Glutamatergic neuron (in vitro differentiated cells): ENCODE measurements around the gene PSMB2. TPM values are rescaled to one million over a fixed set of nuclear protein-coding genes. Genes with fewer than 3 reads are reported as not detected.
A peak's percentile ranks its signal among the peaks of the same experiment; 100 is the strongest.

Experiments
- DNase-seq: peaks from one replicate; pipeline ENCODE4 v3.0.0; 2022
- H3K27ac Mint-ChIP-seq: one replicate; pipeline ENCODE4 v1.8.0; 2020; ENCODE audit warnings: mild to moderate bottlenecking, mixed read lengths, inconsistent platforms; ENCODE audit not compliant: unreplicated experiment
- H3K27me3 Mint-ChIP-seq: one replicate; pipeline ENCODE4 v1.8.0; 2020; ENCODE audit warnings: mild to moderate bottlenecking, moderate library complexity, mixed read lengths, inconsistent platforms; ENCODE audit not compliant: unreplicated experiment
- H3K36me3 Mint-ChIP-seq: one replicate; pipeline ENCODE4 v1.8.0; 2020; ENCODE audit warnings: mild to moderate bottlenecking, mixed read lengths, inconsistent platforms; ENCODE audit not compliant: unreplicated experiment
- H3K4me1 Mint-ChIP-seq: one replicate; pipeline ENCODE4 v1.8.0; 2020; ENCODE audit warnings: mild to moderate bottlenecking, low read depth, mixed read lengths, inconsistent platforms; ENCODE audit not compliant: unreplicated experiment
- H3K4me3 Mint-ChIP-seq: one replicate; pipeline ENCODE4 v1.8.0; 2020; ENCODE audit warnings: mild to moderate bottlenecking, mixed read lengths, inconsistent platforms; ENCODE audit not compliant: unreplicated experiment
- H3K9me3 Mint-ChIP-seq: one replicate; pipeline ENCODE4 v1.8.0; 2020; ENCODE audit warnings: mild to moderate bottlenecking, moderate library complexity, mixed read lengths, inconsistent platforms; ENCODE audit not compliant: unreplicated experiment
- total RNA-seq: library from RNA; stranded (reverse); fragmentation: NEBNext Ultra II Directional; extraction: Animal tissue kit (Norgen Biotek cat#: 25700); gene quantifications from one replicate; pipeline ENCODE4 v1.2.1, GENCODE V29; 2021; ENCODE audit not compliant: unreplicated experiment
- TF ChIP-seq, protein P1 (sequence below): fragments of 200-600 bp; sonication (generic); IDR thresholded peaks from one replicate; pipeline ENCODE4 v1.5.0; 2021; ENCODE audit not compliant: partially characterized antibody, unreplicated experiment

The PSMB2 gene
- total RNA-seq, 1 donor from 2014 or later = 85.8 TPM

DNA sequence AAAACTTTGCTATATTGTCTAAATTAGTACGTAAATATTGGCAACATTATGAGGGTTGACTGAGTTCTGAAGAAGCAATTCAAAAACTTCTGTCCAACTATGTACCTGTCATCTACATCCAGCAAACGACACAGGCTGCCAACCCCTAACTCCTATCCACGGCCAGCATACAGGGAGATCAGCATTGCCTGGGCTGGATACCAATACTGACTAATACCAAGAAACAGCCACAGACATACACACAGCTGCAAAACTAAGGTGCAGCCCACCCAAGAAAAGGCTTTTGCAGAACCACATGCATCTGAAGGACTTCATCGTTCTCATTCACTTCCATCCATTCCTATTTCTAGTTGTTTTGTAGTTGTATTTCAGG is 86.1 kb downstream of the PSMB2 start:
- peaks cover 15% of the 10 kb centered on the region for H3K27me3 Mint-ChIP-seq
- no peaks in the 10 kb centered on the region for H3K36me3 Mint-ChIP-seq
- H3K9me3 Mint-ChIP-seq = peaks cover 9% of the 10 kb centered on the region
- peak overlapping the region; percentile 92 for H3K27ac Mint-ChIP-seq
- peaks cover 32% of the 10 kb centered on the region for H3K4me1 Mint-ChIP-seq
- H3K4me3 Mint-ChIP-seq = peak overlapping the region; percentile 96
- DNase-seq = no peak
- TF ChIP-seq, protein P1, sequence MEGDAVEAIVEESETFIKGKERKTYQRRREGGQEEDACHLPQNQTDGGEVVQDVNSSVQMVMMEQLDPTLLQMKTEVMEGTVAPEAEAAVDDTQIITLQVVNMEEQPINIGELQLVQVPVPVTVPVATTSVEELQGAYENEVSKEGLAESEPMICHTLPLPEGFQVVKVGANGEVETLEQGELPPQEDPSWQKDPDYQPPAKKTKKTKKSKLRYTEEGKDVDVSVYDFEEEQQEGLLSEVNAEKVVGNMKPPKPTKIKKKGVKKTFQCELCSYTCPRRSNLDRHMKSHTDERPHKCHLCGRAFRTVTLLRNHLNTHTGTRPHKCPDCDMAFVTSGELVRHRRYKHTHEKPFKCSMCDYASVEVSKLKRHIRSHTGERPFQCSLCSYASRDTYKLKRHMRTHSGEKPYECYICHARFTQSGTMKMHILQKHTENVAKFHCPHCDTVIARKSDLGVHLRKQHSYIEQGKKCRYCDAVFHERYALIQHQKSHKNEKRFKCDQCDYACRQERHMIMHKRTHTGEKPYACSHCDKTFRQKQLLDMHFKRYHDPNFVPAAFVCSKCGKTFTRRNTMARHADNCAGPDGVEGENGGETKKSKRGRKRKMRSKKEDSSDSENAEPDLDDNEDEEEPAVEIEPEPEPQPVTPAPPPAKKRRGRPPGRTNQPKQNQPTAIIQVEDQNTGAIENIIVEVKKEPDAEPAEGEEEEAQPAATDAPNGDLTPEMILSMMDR = no peak

DNA sequence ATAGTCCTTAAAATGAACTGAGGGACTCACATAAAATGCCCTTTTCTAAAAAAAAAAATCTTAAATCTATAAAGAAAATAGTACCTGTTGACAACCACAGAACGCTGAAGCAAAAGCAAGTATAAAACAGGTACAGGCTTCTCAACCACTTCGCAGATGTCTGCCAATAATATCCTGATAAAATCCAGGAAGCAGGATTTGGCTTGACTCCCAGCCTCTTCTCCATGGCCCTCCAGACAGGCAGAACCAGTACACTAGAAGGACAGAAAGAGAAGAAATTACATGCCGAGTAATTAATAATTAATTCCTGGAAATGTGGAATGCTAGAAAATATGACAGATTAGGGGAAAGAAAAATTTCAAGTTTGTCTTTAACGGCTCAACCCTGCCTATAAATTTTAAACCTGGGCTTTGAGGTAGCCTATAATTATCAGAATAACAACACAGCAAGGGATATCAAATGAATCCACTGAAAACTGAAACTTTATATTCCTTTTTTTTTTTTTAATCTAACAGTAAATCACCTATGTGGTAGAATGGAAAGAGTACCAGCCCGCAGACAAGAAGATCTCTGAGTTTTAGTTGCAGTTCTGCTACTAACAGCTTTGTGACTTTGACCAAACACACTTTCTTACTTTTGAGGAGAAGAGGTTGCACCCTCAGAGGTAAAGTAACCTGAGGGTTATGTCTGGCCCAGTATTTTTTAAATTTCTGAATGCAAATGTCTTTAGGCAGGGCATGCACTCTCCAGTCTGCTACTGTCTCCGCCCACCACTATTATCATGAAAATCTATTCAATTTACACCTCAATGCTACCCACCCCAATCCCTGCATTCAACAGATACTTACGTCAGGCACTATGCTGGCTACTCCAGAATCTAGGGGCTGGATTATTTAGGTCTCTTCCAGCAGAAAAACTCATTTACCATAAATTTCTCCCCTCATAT is 86.8 kb downstream of the PSMB2 start:
- TF ChIP-seq, protein P1 = no peak
- peaks cover 7% of the 10 kb centered on the region for H3K9me3 Mint-ChIP-seq
- DNase-seq = no peak
- no peaks in the 10 kb centered on the region for H3K36me3 Mint-ChIP-seq
- H3K4me3 Mint-ChIP-seq = peak overlapping the region; percentile 96
- peaks cover 13% of the 10 kb centered on the region for H3K27me3 Mint-ChIP-seq
- peak overlapping the region; percentile 10 for H3K27ac Mint-ChIP-seq
- H3K4me1 Mint-ChIP-seq = peaks cover 26% of the 10 kb centered on the region

DNA sequence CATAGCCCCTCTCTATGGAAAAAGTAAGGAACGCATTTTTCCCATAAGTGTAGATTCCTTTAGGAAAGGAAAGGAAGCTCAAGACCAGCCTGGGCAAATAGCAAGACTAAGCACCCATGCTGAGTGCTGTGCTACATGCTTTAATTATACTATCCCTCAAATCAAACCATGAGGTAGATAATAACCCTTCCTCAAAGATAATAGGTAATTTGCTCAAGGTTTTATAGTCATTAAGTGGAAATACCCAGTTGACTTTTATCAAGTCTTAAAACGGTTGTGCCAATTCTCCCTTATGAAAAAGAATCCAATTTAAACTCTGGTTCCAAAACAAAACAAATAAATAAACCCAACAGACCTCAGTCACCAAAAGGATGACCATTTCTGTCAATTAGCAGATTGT is 87.5 kb downstream of the PSMB2 start:
- Mint-ChIP-seq H3K4me1 (peaks cover 22% of the 10 kb centered on the region), H3K36me3 (no peaks in the 10 kb centered on the region), H3K27ac (no peak overlapping the region), H3K27me3 (peaks cover 10% of the 10 kb centered on the region), H3K9me3 (peaks cover 7% of the 10 kb centered on the region), H3K4me3 (no peak overlapping the region)
- TF ChIP-seq, protein P1 = no peak
- no peak for DNase-seq

Other genes starting within 250 kb of the PSMB2 start
- 74.7 TPM for gene KIAA0319L, start 84.1 kb downstream of the PSMB2 start, total RNA-seq
- gene NCDN, start 83.7 kb downstream of the PSMB2 start, total RNA-seq = 95.3 TPM
- gene TFAP2E, start 68.2 kb downstream of the PSMB2 start, total RNA-seq = 1.1 TPM
- 21.6 TPM for gene C1orf216, start 77.4 kb upstream of the PSMB2 start, total RNA-seq
- 8.2 TPM for gene CLSPN, start 128.5 kb upstream of the PSMB2 start, total RNA-seq
- gene AGO4, start 166.5 kb upstream of the PSMB2 start, total RNA-seq = 20.8 TPM
- gene AGO1, start 241.7 kb upstream of the PSMB2 start, total RNA-seq = 103 TPM